ENCODE results near the gene LYSMD1.

LYSMD1 gene

GRCh38 chr1:151165738-151166504 is at the start of gene LYSMD1, which contains the start of gene SCNM1 (continued):
- TF ChIP-seq BCL6B (tag by site-specific recombination; IDR thresholded peaks at IDR 0.05), result no peak
- peak; percentile 27; the same call in 1 of the 2 replicates for TF ChIP-seq ZNF558 (tag by site-specific recombination; IDR thresholded peaks at IDR 0.05)
- TF ChIP-seq ZNF692 (tag by site-specific recombination; IDR thresholded peaks at IDR 0.05), result peak; percentile 47; the same call in 1 of the 2 replicates
- TF ChIP-seq ZSCAN18 (tag by site-specific recombination; IDR thresholded peaks at IDR 0.05), result no peak
- no peak for TF ChIP-seq ZNF202 (tag by site-specific recombination; IDR thresholded peaks at IDR 0.05; ENCODE audit: borderline replicate concordance)
- no peak for TF ChIP-seq ZNF513 (tag by site-specific recombination; IDR thresholded peaks at IDR 0.05)
- TF ChIP-seq ZNF830 (tag by site-specific recombination; IDR thresholded peaks at IDR 0.05; ENCODE audit: low read depth), result no peak
- TF ChIP-seq ZNF660 (tag by site-specific recombination; IDR thresholded peaks at IDR 0.05), result peak; percentile 79
- TF ChIP-seq ZNF324 (tag by site-specific recombination; IDR thresholded peaks at IDR 0.05), result 0 out of 2 replicates have a peak, but pooled peaks have one; percentile 3
- no peak for TF ChIP-seq ZNF549 (tag by site-specific recombination; IDR thresholded peaks at IDR 0.05)
- TF ChIP-seq ZSCAN4 (tag by site-specific recombination; IDR thresholded peaks at IDR 0.05), result no peak
- peak; percentile 94 for TF ChIP-seq ZNF629 (tag by site-specific recombination; IDR thresholded peaks at IDR 0.05)
- TF ChIP-seq ZNF76 (tag by site-specific recombination; IDR thresholded peaks at IDR 0.05; ENCODE audit: borderline replicate concordance, low read depth), result peak; percentile 99
- peak; percentile 91 for TF ChIP-seq SP2 (tag by site-specific recombination; IDR thresholded peaks at IDR 0.05)
- TF ChIP-seq ZNF792 (tag by site-specific recombination; IDR thresholded peaks at IDR 0.05), result no peak
- TF ChIP-seq ZNF580 (tag by site-specific recombination; IDR thresholded peaks at IDR 0.05), result peak; percentile 85
- TF ChIP-seq PRDM6 (tag by site-specific recombination; IDR thresholded peaks at IDR 0.05), result no peak
- TF ChIP-seq OSR2 (tag by site-specific recombination; IDR thresholded peaks at IDR 0.05), result no peak
- no peak for TF ChIP-seq ZNF473 (tag by site-specific recombination; IDR thresholded peaks at IDR 0.05)
- peak; percentile 95 for TF ChIP-seq ZNF335 (tag by site-specific recombination; conservative IDR thresholded peaks at IDR 0.05)
- TF ChIP-seq ZNF677 (tag by site-specific recombination; IDR thresholded peaks at IDR 0.05), result no peak
- peak; percentile 91 for TF ChIP-seq REST (tag by site-specific recombination; IDR thresholded peaks at IDR 0.05)
- peak; percentile 72 for TF ChIP-seq ZNF2 (tag by site-specific recombination; IDR thresholded peaks at IDR 0.05)
- peak; percentile 98 for TF ChIP-seq ZNF362 (tag by site-specific recombination; IDR thresholded peaks at IDR 0.05)
